AG09309 (cell line): ENCODE results near the gene ST6GALNAC6.

Source experiments
- DNase-seq: peaks from one replicate; pipeline ENCODE4 v3.0.0-alpha.2; 2010; ENCODE audit warnings: low read depth
- H3K4me3 ChIP-seq: 2 replicates; pipeline ENCODE4 v1.5.1; 2011; ENCODE audit warnings: mild to moderate bottlenecking, low read depth, low read length, moderate library complexity; ENCODE audit not compliant: control insufficient read depth
- CTCF ChIP-seq: IDR thresholded peaks from 2 replicates; pipeline ENCODE4 v1.5.1; 2011; ENCODE audit warnings: mild to moderate bottlenecking, low read depth, low read length, inconsistent platforms; ENCODE audit not compliant: insufficient read depth, control insufficient read depth; ENCODE audit errors: missing control alignments

ST6GALNAC6 gene, protein sequence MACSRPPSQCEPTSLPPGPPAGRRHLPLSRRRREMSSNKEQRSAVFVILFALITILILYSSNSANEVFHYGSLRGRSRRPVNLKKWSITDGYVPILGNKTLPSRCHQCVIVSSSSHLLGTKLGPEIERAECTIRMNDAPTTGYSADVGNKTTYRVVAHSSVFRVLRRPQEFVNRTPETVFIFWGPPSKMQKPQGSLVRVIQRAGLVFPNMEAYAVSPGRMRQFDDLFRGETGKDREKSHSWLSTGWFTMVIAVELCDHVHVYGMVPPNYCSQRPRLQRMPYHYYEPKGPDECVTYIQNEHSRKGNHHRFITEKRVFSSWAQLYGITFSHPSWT

DNA sequence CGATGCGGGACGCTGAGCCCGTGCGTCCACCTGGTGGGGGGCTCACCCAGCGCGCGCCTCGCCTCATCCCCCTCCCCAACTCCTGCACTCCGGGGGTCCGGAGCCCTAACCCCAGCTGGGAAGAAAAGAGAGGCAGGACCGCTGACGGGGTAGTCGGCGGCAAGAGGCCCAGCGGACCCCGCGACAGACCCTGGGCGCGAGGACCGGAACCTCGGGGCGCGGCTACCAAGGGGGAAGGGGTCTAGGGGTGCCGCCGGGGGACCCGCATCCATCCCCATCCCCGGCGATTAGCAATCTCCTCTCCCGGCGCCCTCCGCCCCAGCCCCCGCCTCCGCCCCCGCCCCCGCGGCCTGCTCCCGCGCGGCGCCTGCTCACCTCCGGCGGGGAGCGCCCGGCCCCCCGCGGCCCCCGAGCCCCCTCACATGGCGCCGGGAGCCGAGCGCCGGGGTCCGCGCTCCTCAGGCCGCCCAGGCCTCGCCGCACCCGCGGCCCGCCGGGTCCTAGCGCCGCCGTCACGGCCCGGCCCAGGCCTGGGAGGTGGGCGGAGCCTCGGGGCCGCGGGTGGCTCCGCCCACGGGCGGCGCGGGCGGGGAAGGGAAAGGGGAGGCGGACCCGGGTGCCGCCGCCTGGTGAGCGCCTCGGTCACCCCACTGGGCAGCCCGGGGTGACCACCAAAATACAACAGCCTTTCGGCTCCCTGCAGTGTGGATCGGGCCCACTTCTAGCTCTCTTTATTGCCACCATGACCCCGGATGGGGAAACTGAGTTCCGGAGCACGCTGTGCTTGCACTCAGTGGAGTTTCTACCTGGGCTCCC, at the start of gene ST6GALNAC6:
ST6GALNAC6 (minus strand) TSS at position 476 of the 816 bp plus-strand sequence. CDS start 1,622 bp downstream, outside the sequence.
- no peak for TF ChIP-seq CTCF
- peak within 1 kb of the TSS; percentile 72 for H3K4me3 ChIP-seq
- DNase-seq = no peak

- no peak overlapping the region for H3K4me3 ChIP-seq
- DNase-seq = no peak
- no peak for TF ChIP-seq CTCF
Measured at GRCh38 chr9:127947841-127948710, 48.7 kb upstream of the ST6GALNAC6 start.

DNA sequence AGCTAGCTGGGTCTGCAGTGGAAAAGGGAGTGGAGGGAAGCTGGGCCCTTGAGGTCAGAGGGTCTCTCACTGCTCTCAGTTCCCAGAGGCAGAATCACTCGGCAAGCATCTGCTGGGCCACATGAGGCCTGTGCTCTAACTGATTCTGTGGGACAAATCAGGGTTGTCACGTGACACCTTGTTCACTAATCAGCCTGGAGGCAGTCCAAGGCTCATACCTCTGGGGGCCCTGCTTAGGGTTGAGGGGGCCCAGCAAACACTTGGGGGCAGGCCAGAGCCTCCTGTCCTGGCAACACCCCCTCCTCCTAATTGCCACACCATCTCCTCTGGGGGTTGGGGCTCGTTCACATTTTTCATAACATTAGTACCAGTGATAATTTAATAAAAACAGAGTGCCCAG, 47.3 kb upstream of the ST6GALNAC6 start:
- no peak for TF ChIP-seq CTCF
- DNase-seq = no peak
- H3K4me3 ChIP-seq = no peak overlapping the region

DNA sequence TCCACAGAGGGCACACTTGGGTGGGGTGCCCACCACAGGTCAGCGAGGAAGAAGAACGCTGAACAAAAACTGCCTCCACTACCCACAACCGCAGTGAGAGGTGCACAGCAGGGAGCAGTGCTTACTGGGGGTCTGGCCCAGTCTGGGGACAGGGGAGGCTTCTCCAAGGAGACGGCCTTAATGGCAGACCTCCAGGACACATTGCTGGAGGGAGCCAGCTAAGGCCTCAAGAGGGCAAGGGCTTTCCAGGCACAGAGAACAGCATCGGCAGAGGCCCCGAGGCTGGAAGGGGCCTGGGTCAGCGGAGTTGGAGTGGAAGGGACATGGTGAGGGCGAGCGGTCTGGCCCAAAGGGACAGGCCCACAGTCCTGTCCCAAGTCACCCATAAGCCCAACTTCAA, 46.5 kb upstream of the ST6GALNAC6 start:
- no peak overlapping the region for H3K4me3 ChIP-seq
- no peak for DNase-seq
- no peak for TF ChIP-seq CTCF

DNA sequence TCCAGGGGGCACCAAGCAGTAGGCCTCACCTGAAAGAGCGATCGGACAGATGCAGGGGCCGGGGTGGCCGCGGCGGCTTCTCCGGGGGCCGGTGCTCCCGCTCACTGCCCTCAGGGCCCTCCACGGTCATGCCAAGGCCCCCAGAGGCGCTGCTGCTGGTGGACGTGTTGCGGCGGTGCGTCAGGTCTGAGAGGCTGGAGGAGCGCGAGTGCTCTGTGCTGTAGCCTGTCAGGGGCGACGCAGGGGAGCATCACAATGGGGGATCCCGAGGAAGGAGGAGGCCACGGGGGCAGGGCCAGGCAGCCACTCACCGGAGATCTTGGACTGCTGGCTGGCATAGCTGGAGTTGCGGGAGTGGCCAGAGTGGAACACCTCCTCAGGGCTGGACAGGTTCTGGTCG, 45.9 kb upstream of the ST6GALNAC6 start:
- DNase-seq = no peak
- no peak for TF ChIP-seq CTCF
- no peak overlapping the region for H3K4me3 ChIP-seq

GRCh38 chr9:127944586-127945218, 45.3 kb upstream of the ST6GALNAC6 start:
- no peak for DNase-seq
- no peak overlapping the region for H3K4me3 ChIP-seq
- no peak for TF ChIP-seq CTCF
